A549 (cell line): ENCODE results near the gene HOXB5.

ENCODE experiments used
- CEBPB ChIP-seq, 2 experiments: fragments of >200 bp in 1 of 2; sonication (Bioruptor Twin) in 1 of 2; formaldehyde crosslinking in 1 of 2; IDR thresholded peaks; 2 replicates each; pipeline ENCODE4 v1.6.1; 2012 to 2016
- MAFK ChIP-seq: fragments of 450-650 bp; IDR thresholded peaks from 2 replicates; pipeline ENCODE4 v1.6.1; 2014; ENCODE audit not compliant: partially characterized antibody
- POLR2A ChIP-seq: IDR thresholded peaks from 2 replicates; pipeline ENCODE4 v1.6.1; 2012; ENCODE audit warnings: mild to moderate bottlenecking, low read length
- TF ChIP-seq, protein P1 (sequence below): fragments of >200 bp; sonication (Bioruptor Twin); formaldehyde crosslinking; IDR thresholded peaks from 3 replicates; pipeline ENCODE4 v1.5.1; 2016
- TF ChIP-seq, protein P2 (sequence below): IDR thresholded peaks from 2 replicates; pipeline ENCODE4 v1.6.1; 2012; ENCODE audit warnings: low read depth, borderline replicate concordance
- TF ChIP-seq, protein P3 (sequence below): fragments of 150-350 bp; IDR thresholded peaks from 2 replicates; pipeline ENCODE4 v1.6.1; 2014; ENCODE audit warnings: low read depth, mild to moderate bottlenecking, low read length

DNA sequence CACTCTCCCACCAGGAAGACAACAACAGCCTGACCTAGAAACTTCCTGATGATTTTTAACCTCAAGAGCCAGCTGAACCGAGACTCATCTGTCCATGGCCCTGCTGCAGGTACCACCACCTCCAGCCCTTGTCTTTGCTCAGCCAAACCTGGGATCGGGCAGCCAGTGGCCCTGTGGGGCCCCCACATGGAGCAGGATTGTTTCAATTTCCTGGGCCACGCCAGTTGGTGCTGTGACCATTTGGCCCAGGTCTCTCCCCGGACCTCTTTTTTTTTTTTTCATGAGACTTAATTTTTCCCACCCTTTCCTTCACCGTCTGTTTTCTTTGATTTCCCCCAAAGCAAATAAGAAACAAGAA lies 40.4 kb downstream of the HOXB5 start:
- TF ChIP-seq POLR2A (no peak), CEBPB (IDR thresholded peaks at IDR 0.05) (no peak), MAFK (no peak)
- TF ChIP-seq, protein P1, sequence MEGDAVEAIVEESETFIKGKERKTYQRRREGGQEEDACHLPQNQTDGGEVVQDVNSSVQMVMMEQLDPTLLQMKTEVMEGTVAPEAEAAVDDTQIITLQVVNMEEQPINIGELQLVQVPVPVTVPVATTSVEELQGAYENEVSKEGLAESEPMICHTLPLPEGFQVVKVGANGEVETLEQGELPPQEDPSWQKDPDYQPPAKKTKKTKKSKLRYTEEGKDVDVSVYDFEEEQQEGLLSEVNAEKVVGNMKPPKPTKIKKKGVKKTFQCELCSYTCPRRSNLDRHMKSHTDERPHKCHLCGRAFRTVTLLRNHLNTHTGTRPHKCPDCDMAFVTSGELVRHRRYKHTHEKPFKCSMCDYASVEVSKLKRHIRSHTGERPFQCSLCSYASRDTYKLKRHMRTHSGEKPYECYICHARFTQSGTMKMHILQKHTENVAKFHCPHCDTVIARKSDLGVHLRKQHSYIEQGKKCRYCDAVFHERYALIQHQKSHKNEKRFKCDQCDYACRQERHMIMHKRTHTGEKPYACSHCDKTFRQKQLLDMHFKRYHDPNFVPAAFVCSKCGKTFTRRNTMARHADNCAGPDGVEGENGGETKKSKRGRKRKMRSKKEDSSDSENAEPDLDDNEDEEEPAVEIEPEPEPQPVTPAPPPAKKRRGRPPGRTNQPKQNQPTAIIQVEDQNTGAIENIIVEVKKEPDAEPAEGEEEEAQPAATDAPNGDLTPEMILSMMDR, result no peak
- TF ChIP-seq, protein P2, sequence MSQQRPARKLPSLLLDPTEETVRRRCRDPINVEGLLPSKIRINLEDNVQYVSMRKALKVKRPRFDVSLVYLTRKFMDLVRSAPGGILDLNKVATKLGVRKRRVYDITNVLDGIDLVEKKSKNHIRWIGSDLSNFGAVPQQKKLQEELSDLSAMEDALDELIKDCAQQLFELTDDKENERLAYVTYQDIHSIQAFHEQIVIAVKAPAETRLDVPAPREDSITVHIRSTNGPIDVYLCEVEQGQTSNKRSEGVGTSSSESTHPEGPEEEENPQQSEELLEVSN, result no peak
- TF ChIP-seq, protein P3, sequence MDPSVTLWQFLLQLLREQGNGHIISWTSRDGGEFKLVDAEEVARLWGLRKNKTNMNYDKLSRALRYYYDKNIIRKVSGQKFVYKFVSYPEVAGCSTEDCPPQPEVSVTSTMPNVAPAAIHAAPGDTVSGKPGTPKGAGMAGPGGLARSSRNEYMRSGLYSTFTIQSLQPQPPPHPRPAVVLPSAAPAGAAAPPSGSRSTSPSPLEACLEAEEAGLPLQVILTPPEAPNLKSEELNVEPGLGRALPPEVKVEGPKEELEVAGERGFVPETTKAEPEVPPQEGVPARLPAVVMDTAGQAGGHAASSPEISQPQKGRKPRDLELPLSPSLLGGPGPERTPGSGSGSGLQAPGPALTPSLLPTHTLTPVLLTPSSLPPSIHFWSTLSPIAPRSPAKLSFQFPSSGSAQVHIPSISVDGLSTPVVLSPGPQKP, result no peak
